ENCODE results near the gene NCOA3.

The NCOA3 gene

GRCh38 chr20:47635256-47635655 is 133.6 kb downstream of the NCOA3 start:
- no peaks in the 10 kb centered on the region for H3K27me3 ChIP-seq (ENCODE audit: insufficient read depth, low read length)
- no peaks in the 10 kb centered on the region for H3K4me1 ChIP-seq (ENCODE audit: control insufficient read depth, insufficient read depth, low read length, unreplicated experiment)
- no peak overlapping the region for H3K4me3 ChIP-seq (ENCODE audit: low read depth, low read length)
- peaks cover 22% of the 10 kb centered on the region for H3K36me3 ChIP-seq (ENCODE audit: insufficient read depth, low read length)
- H2AFZ ChIP-seq (ENCODE audit: low read length, unreplicated experiment): no peak overlapping the region
- no peak overlapping the region for H3K27ac ChIP-seq (ENCODE audit: low read depth, low read length)
- H3K79me2 ChIP-seq (ENCODE audit: control insufficient read depth, insufficient read depth, low read length, unreplicated experiment): no peaks in the 10 kb centered on the region

GRCh38 chr20:47638851-47639250 is 137.2 kb downstream of the NCOA3 start:
- Histone ChIP-seq H3K36me3 (ENCODE audit: insufficient read depth, low read length) (peaks cover 29% of the 10 kb centered on the region), H3K27me3 (ENCODE audit: insufficient read depth, low read length) (no peaks in the 10 kb centered on the region), H3K4me1 (ENCODE audit: control insufficient read depth, insufficient read depth, low read length, unreplicated experiment) (no peaks in the 10 kb centered on the region), H2AFZ (ENCODE audit: low read length, unreplicated experiment) (no peak overlapping the region), H3K79me2 (ENCODE audit: control insufficient read depth, insufficient read depth, low read length, unreplicated experiment) (no peaks in the 10 kb centered on the region), H3K27ac (ENCODE audit: low read depth, low read length) (no peak overlapping the region), H3K4me3 (ENCODE audit: low read depth, low read length) (no peak overlapping the region)

- no peaks in the 10 kb centered on the region for H3K27me3 ChIP-seq (ENCODE audit: insufficient read depth, low read length)
- no peak overlapping the region for H3K27ac ChIP-seq (ENCODE audit: low read depth, low read length)
- peaks cover 40% of the 10 kb centered on the region for H3K36me3 ChIP-seq (ENCODE audit: insufficient read depth, low read length)
These were observed 140.4 kb downstream of the NCOA3 start for GRCh38 chr20:47642118-47642517.

GRCh38 chr20:47642624-47643023 is 140.9 kb downstream of the NCOA3 start:
- Histone ChIP-seq H3K36me3 (ENCODE audit: insufficient read depth, low read length) (peaks cover 40% of the 10 kb centered on the region), H3K27ac (ENCODE audit: low read depth, low read length) (no peak overlapping the region), H2AFZ (ENCODE audit: low read length, unreplicated experiment) (no peak overlapping the region)

More at GRCh38 chr20:47642118-47642517, 140.4 kb downstream of the NCOA3 start:
- H2AFZ ChIP-seq (ENCODE audit: low read length, unreplicated experiment): no peak overlapping the region
- no peak overlapping the region for H3K4me3 ChIP-seq (ENCODE audit: low read depth, low read length)
- no peaks in the 10 kb centered on the region for H3K79me2 ChIP-seq (ENCODE audit: control insufficient read depth, insufficient read depth, low read length, unreplicated experiment)
- no peaks in the 10 kb centered on the region for H3K4me1 ChIP-seq (ENCODE audit: control insufficient read depth, insufficient read depth, low read length, unreplicated experiment)

GRCh38 chr20:47645632-47646031 is 143.9 kb downstream of the NCOA3 start:
- H3K27me3 ChIP-seq (ENCODE audit: insufficient read depth, low read length): no peaks in the 10 kb centered on the region
- no peak overlapping the region for H3K27ac ChIP-seq (ENCODE audit: low read depth, low read length)
- no peaks in the 10 kb centered on the region for H3K4me1 ChIP-seq (ENCODE audit: control insufficient read depth, insufficient read depth, low read length, unreplicated experiment)
- H3K36me3 ChIP-seq (ENCODE audit: insufficient read depth, low read length): peaks cover 29% of the 10 kb centered on the region
- H3K4me3 ChIP-seq (ENCODE audit: low read depth, low read length): no peak overlapping the region
- no peak overlapping the region for H2AFZ ChIP-seq (ENCODE audit: low read length, unreplicated experiment)
- no peaks in the 10 kb centered on the region for H3K79me2 ChIP-seq (ENCODE audit: control insufficient read depth, insufficient read depth, low read length, unreplicated experiment)

More at GRCh38 chr20:47642624-47643023, 140.9 kb downstream of the NCOA3 start:
- H3K4me1 ChIP-seq (ENCODE audit: control insufficient read depth, insufficient read depth, low read length, unreplicated experiment): no peaks in the 10 kb centered on the region
- no peak overlapping the region for H3K4me3 ChIP-seq (ENCODE audit: low read depth, low read length)
- no peaks in the 10 kb centered on the region for H3K79me2 ChIP-seq (ENCODE audit: control insufficient read depth, insufficient read depth, low read length, unreplicated experiment)
- H3K27me3 ChIP-seq (ENCODE audit: insufficient read depth, low read length): no peaks in the 10 kb centered on the region

GRCh38 chr20:47647994-47648393 is 146.3 kb downstream of the NCOA3 start:
- Histone ChIP-seq H2AFZ (ENCODE audit: low read length, unreplicated experiment) (no peak overlapping the region), H3K36me3 (ENCODE audit: insufficient read depth, low read length) (peaks cover 24% of the 10 kb centered on the region), H3K27me3 (ENCODE audit: insufficient read depth, low read length) (no peaks in the 10 kb centered on the region), H3K4me3 (ENCODE audit: low read depth, low read length) (no peak overlapping the region), H3K4me1 (ENCODE audit: control insufficient read depth, insufficient read depth, low read length, unreplicated experiment) (no peaks in the 10 kb centered on the region), H3K27ac (ENCODE audit: low read depth, low read length) (no peak overlapping the region), H3K79me2 (ENCODE audit: control insufficient read depth, insufficient read depth, low read length, unreplicated experiment) (no peaks in the 10 kb centered on the region)

GRCh38 chr20:47648943-47649342 is 147.3 kb downstream of the NCOA3 start:
- no peak overlapping the region for H3K27ac ChIP-seq (ENCODE audit: low read depth, low read length)
- H2AFZ ChIP-seq (ENCODE audit: low read length, unreplicated experiment): no peak overlapping the region
- H3K4me1 ChIP-seq (ENCODE audit: control insufficient read depth, insufficient read depth, low read length, unreplicated experiment): no peaks in the 10 kb centered on the region
- no peaks in the 10 kb centered on the region for H3K79me2 ChIP-seq (ENCODE audit: control insufficient read depth, insufficient read depth, low read length, unreplicated experiment)
- H3K36me3 ChIP-seq (ENCODE audit: insufficient read depth, low read length): peaks cover 27% of the 10 kb centered on the region
- no peaks in the 10 kb centered on the region for H3K27me3 ChIP-seq (ENCODE audit: insufficient read depth, low read length)
- no peak overlapping the region for H3K4me3 ChIP-seq (ENCODE audit: low read depth, low read length)

- Histone ChIP-seq H3K27me3 (ENCODE audit: insufficient read depth, low read length) (no peaks in the 10 kb centered on the region), H3K4me3 (ENCODE audit: low read depth, low read length) (no peak overlapping the region), H2AFZ (ENCODE audit: low read length, unreplicated experiment) (no peak overlapping the region), H3K36me3 (ENCODE audit: insufficient read depth, low read length) (peaks cover 14% of the 10 kb centered on the region), H3K79me2 (ENCODE audit: control insufficient read depth, insufficient read depth, low read length, unreplicated experiment) (no peaks in the 10 kb centered on the region), H3K27ac (ENCODE audit: low read depth, low read length) (no peak overlapping the region), H3K4me1 (ENCODE audit: control insufficient read depth, insufficient read depth, low read length, unreplicated experiment) (no peaks in the 10 kb centered on the region)
These were observed 150.6 kb downstream of the NCOA3 start for GRCh38 chr20:47652301-47652700.

GRCh38 chr20:47652794-47653193 is 151.1 kb downstream of the NCOA3 start:
- Histone ChIP-seq H3K27ac (ENCODE audit: low read depth, low read length) (no peak overlapping the region), H3K4me1 (ENCODE audit: control insufficient read depth, insufficient read depth, low read length, unreplicated experiment) (no peaks in the 10 kb centered on the region), H3K36me3 (ENCODE audit: insufficient read depth, low read length) (peaks cover 14% of the 10 kb centered on the region)

GRCh38 chr20:47653869-47654268 is 152.2 kb downstream of the NCOA3 start:
- no peaks in the 10 kb centered on the region for H3K4me1 ChIP-seq (ENCODE audit: control insufficient read depth, insufficient read depth, low read length, unreplicated experiment)
- no peaks in the 10 kb centered on the region for H3K27me3 ChIP-seq (ENCODE audit: insufficient read depth, low read length)
- H3K4me3 ChIP-seq (ENCODE audit: low read depth, low read length): no peak overlapping the region
- no peak overlapping the region for H2AFZ ChIP-seq (ENCODE audit: low read length, unreplicated experiment)
- no peak overlapping the region for H3K27ac ChIP-seq (ENCODE audit: low read depth, low read length)
- peaks cover 14% of the 10 kb centered on the region for H3K36me3 ChIP-seq (ENCODE audit: insufficient read depth, low read length)
- no peaks in the 10 kb centered on the region for H3K79me2 ChIP-seq (ENCODE audit: control insufficient read depth, insufficient read depth, low read length, unreplicated experiment)

More at GRCh38 chr20:47652794-47653193, 151.1 kb downstream of the NCOA3 start:
- no peak overlapping the region for H3K4me3 ChIP-seq (ENCODE audit: low read depth, low read length)
- no peak overlapping the region for H2AFZ ChIP-seq (ENCODE audit: low read length, unreplicated experiment)
- H3K27me3 ChIP-seq (ENCODE audit: insufficient read depth, low read length): no peaks in the 10 kb centered on the region
- no peaks in the 10 kb centered on the region for H3K79me2 ChIP-seq (ENCODE audit: control insufficient read depth, insufficient read depth, low read length, unreplicated experiment)

- Histone ChIP-seq H3K79me2 (ENCODE audit: control insufficient read depth, insufficient read depth, low read length, unreplicated experiment) (no peaks in the 10 kb centered on the region), H2AFZ (ENCODE audit: low read length, unreplicated experiment) (no peak overlapping the region), H3K4me1 (ENCODE audit: control insufficient read depth, insufficient read depth, low read length, unreplicated experiment) (no peaks in the 10 kb centered on the region), H3K36me3 (ENCODE audit: insufficient read depth, low read length) (peaks cover 14% of the 10 kb centered on the region), H3K4me3 (ENCODE audit: low read depth, low read length) (no peak overlapping the region), H3K27ac (ENCODE audit: low read depth, low read length) (no peak overlapping the region), H3K27me3 (ENCODE audit: insufficient read depth, low read length) (no peaks in the 10 kb centered on the region)
These were observed 152.7 kb downstream of the NCOA3 start for GRCh38 chr20:47654370-47654769.
